ENCODE measurements around the gene PKP2. TPM values are rescaled to one million over a fixed set of nuclear protein-coding genes. Genes with fewer than 3 reads are reported as not detected.
"Not testable (repeated sequence)": the region's sequence is repeated elsewhere in the genome, so short reads cannot be mapped to it uniquely, and the experiment has no call there.

The PKP2 gene
- total and polyA plus RNA-seq, 4 experiments from 2014 or later = 0.52 to 0.86 (median 0.71) TPM

DNA sequence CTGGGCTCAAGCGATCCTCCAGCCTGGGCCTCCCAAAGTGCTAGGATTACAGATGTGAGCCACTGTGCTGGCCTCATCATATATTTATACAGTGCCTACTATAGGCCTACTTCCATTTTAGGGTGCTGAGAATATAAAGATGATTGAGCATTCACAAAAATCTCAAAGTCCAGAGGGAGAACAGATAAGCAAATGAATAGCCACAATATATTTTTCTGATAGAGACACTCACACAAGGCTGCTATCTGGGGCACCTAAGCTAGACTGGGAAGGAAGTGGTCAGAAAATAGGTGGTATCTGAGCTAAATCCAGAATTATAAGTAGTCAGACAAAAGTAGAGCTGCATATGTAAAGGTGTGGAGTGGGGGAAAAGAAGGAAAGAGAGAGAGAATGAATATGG is 21.6 kb downstream of the PKP2 start:
- CTCF ChIA-PET (ENCODE audit: partially characterized antibody) = no interaction called here
- intact Hi-C loops (cut with micrococcal nuclease) = no loop called here
- H3K36me3 Mint-ChIP-seq = no peaks in the 10 kb centered on the region

GRCh38 chr12:32874078-32874477 is 22.5 kb downstream of the PKP2 start:
- intact Hi-C loops (cut with micrococcal nuclease) = no loop called here
- POLR2A ChIA-PET (ENCODE audit: partially characterized antibody) = no interaction called here
- DNase-seq = no peak

More for the DNA sequence above, 21.6 kb downstream of the PKP2 start:
- Histone ChIP-seq H3K9me3 (ENCODE audit: control insufficient read depth in 1 of 2, low read length in 2 of 2) (no peaks in the 10 kb centered on the region), H3K36me3 (ENCODE audit: insufficient read depth, low read length) (no peaks in the 10 kb centered on the region), H3K4me1 (ENCODE audit: insufficient read depth, low read length) (no peaks in the 10 kb centered on the region), H3K27ac (ENCODE audit: low read depth, low read length) (no peak overlapping the region), H3K4me3 (ENCODE audit: low read length in 2 of 2) (no peak overlapping the region), H3K27me3 (ENCODE audit: insufficient read depth, low read length) (no peaks in the 10 kb centered on the region)
- Mint-ChIP-seq H3K27me3 (peaks cover 3 to 4% of the 10 kb centered on the region in 2 donors), H3K4me1 (no peaks in the 10 kb centered on the region), H3K9me3 (peaks cover 0 to 3% (median 0%) of the 10 kb centered on the region in 8 donors), H3K4me3 (no peak overlapping the region), H3K27ac (no peak overlapping the region)
- DNase-seq = no peak
- POLR2A ChIA-PET (ENCODE audit: partially characterized antibody) = no interaction called here

GRCh38 chr12:32872416-32872815 is 24.2 kb downstream of the PKP2 start:
- H3K36me3 ChIP-seq (ENCODE audit: insufficient read depth, low read length); H3K27me3 Mint-ChIP-seq; H3K4me1 Mint-ChIP-seq; H3K9me3 ChIP-seq (ENCODE audit: control insufficient read depth in 1 of 2, low read length in 2 of 2); POLR2A ChIA-PET (ENCODE audit: partially characterized antibody); CTCF ChIA-PET (ENCODE audit: partially characterized antibody); H3K4me3 Mint-ChIP-seq; H3K9me3 Mint-ChIP-seq; intact Hi-C loops (cut with micrococcal nuclease); H3K27ac ChIP-seq (ENCODE audit: low read depth, low read length); H3K4me1 ChIP-seq (ENCODE audit: insufficient read depth, low read length); DNase-seq; H3K27ac Mint-ChIP-seq; H3K27me3 ChIP-seq (ENCODE audit: insufficient read depth, low read length); H3K4me3 ChIP-seq (ENCODE audit: low read length in 2 of 2); H3K36me3 Mint-ChIP-seq: not testable (repeated sequence)

More at GRCh38 chr12:32874078-32874477, 22.5 kb downstream of the PKP2 start:
- Mint-ChIP-seq H3K27me3 (peaks cover 3 to 4% of the 10 kb centered on the region in 2 donors), H3K9me3 (peaks cover 0 to 3% (median 0%) of the 10 kb centered on the region in 8 donors), H3K36me3 (no peaks in the 10 kb centered on the region), H3K4me3 (no peak overlapping the region), H3K27ac (no peak overlapping the region), H3K4me1 (no peaks in the 10 kb centered on the region)
- H3K27me3 ChIP-seq (ENCODE audit: insufficient read depth, low read length) = no peaks in the 10 kb centered on the region
- H3K27ac ChIP-seq (ENCODE audit: low read depth, low read length) = no peak overlapping the region
- H3K4me1 ChIP-seq (ENCODE audit: insufficient read depth, low read length) = no peaks in the 10 kb centered on the region
- no peak overlapping the region for H3K4me3 ChIP-seq (ENCODE audit: low read length in 2 of 2)
- no peaks in the 10 kb centered on the region for H3K36me3 ChIP-seq (ENCODE audit: insufficient read depth, low read length)
- CTCF ChIA-PET (ENCODE audit: partially characterized antibody) = no interaction called here
- H3K9me3 ChIP-seq (ENCODE audit: control insufficient read depth in 1 of 2, low read length in 2 of 2) = no peaks in the 10 kb centered on the region

GRCh38 chr12:32870716-32871115 is 25.9 kb downstream of the PKP2 start:
- H3K4me3 ChIP-seq (ENCODE audit: low read length in 2 of 2) = no peak overlapping the region
- Mint-ChIP-seq H3K36me3 (no peaks in the 10 kb centered on the region), H3K27me3 (peaks cover 3 to 4% of the 10 kb centered on the region in 2 donors), H3K27ac (no peak overlapping the region), H3K4me3 (no peak overlapping the region), H3K9me3 (peaks cover 0 to 3% (median 0%) of the 10 kb centered on the region in 8 donors), H3K4me1 (no peaks in the 10 kb centered on the region)
- no peak for DNase-seq
- H3K4me1 ChIP-seq (ENCODE audit: insufficient read depth, low read length) = no peaks in the 10 kb centered on the region
- ChIA-PET CTCF (ENCODE audit: partially characterized antibody) (no interaction called here), POLR2A (ENCODE audit: partially characterized antibody) (no interaction called here)
- no peaks in the 10 kb centered on the region for H3K9me3 ChIP-seq (ENCODE audit: control insufficient read depth in 1 of 2, low read length in 2 of 2)
- no peak overlapping the region for H3K27ac ChIP-seq (ENCODE audit: low read depth, low read length)
- intact Hi-C loops (cut with micrococcal nuclease) = no loop called here
- no peaks in the 10 kb centered on the region for H3K36me3 ChIP-seq (ENCODE audit: insufficient read depth, low read length)
- H3K27me3 ChIP-seq (ENCODE audit: insufficient read depth, low read length) = no peaks in the 10 kb centered on the region

GRCh38 chr12:32868885-32869284 is 27.7 kb downstream of the PKP2 start:
- intact Hi-C loops (cut with micrococcal nuclease) = no loop called here
- Histone ChIP-seq H3K9me3 (ENCODE audit: control insufficient read depth in 1 of 2, low read length in 2 of 2) (no peaks in the 10 kb centered on the region), H3K4me3 (ENCODE audit: low read length in 2 of 2) (no peak overlapping the region), H3K4me1 (ENCODE audit: insufficient read depth, low read length) (no peaks in the 10 kb centered on the region), H3K36me3 (ENCODE audit: insufficient read depth, low read length) (no peaks in the 10 kb centered on the region), H3K27ac (ENCODE audit: low read depth, low read length) (no peak overlapping the region), H3K27me3 (ENCODE audit: insufficient read depth, low read length) (no peaks in the 10 kb centered on the region)
- DNase-seq = no peak
- Mint-ChIP-seq H3K27me3 (peaks cover 3 to 4% of the 10 kb centered on the region in 2 donors), H3K9me3 (peaks cover 0 to 1% (median 0%) of the 10 kb centered on the region in 8 donors), H3K36me3 (no peaks in the 10 kb centered on the region), H3K27ac (no peak overlapping the region), H3K4me1 (no peaks in the 10 kb centered on the region), H3K4me3 (no peak overlapping the region)
- POLR2A ChIA-PET (ENCODE audit: partially characterized antibody) = no interaction called here
- CTCF ChIA-PET (ENCODE audit: partially characterized antibody) = no interaction called here

- DNase-seq = no peak
- ChIA-PET POLR2A (ENCODE audit: partially characterized antibody) (no interaction called here), CTCF (ENCODE audit: partially characterized antibody) (no interaction called here)
- Mint-ChIP-seq H3K36me3 (no peaks in the 10 kb centered on the region), H3K27ac (no peak overlapping the region), H3K9me3 (no peaks in the 10 kb centered on the region), H3K4me3 (no peak overlapping the region), H3K4me1 (no peaks in the 10 kb centered on the region), H3K27me3 (peaks cover 0 to 1% of the 10 kb centered on the region in 2 donors)
- H3K27ac ChIP-seq (ENCODE audit: low read depth, low read length) = no peak overlapping the region
- intact Hi-C loops (cut with micrococcal nuclease) = no loop called here
- H3K36me3 ChIP-seq (ENCODE audit: insufficient read depth, low read length) = no peaks in the 10 kb centered on the region
- H3K4me1 ChIP-seq (ENCODE audit: insufficient read depth, low read length) = no peaks in the 10 kb centered on the region
- H3K27me3 ChIP-seq (ENCODE audit: insufficient read depth, low read length) = no peaks in the 10 kb centered on the region
- no peaks in the 10 kb centered on the region for H3K9me3 ChIP-seq (ENCODE audit: control insufficient read depth in 1 of 2, low read length in 2 of 2)
- H3K4me3 ChIP-seq (ENCODE audit: low read length in 2 of 2) = no peak overlapping the region
Observed at GRCh38 chr12:32864731-32865130, 31.8 kb downstream of the PKP2 start.

DNA sequence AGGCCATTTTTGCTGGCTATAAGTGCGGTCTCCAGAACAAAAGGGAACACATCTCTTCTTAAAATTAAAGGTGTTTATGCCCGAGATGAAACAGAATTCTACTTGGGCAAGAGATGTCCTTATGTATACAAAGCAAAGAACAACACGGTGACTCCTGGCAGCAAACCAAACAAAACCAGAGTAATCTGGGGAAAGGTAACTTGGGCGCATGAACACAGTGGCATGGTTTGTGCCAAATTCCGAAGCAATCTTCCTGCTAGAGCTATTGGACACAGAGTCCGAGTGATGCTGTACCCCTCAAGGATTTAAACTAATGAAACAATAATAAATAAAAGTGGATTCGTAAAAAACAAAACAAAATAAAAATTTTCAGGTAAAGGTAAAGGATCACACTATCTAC is 33.4 kb downstream of the PKP2 start:
- POLR2A ChIA-PET (ENCODE audit: partially characterized antibody) = no interaction called here
- intact Hi-C loops (cut with micrococcal nuclease) = no loop called here
- H3K36me3 Mint-ChIP-seq = no peaks in the 10 kb centered on the region

DNA sequence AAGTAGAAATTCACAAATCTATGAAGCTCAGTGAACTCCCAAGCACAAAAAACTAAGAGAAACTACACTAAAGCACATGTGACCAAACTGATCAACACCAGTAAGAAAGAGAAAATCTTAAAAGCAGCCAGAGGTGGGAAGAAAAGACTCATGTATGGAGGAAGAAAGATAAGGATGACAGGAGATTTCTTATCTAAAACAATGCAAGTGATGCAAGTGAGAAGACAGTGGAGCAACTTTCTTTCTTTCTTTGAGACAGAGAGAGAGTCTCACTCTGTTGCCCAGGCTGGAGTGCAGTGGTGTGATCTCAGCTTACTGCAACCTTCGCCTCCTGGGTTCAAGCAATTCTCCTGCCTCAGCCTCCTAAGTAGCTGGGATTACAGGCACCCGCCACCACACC is 34.9 kb downstream of the PKP2 start:
- H3K9me3 ChIP-seq (ENCODE audit: control insufficient read depth in 1 of 2, low read length in 2 of 2); H3K4me1 Mint-ChIP-seq; H3K27ac ChIP-seq (ENCODE audit: low read depth, low read length); H3K27me3 Mint-ChIP-seq; H3K36me3 ChIP-seq (ENCODE audit: insufficient read depth, low read length); CTCF ChIA-PET (ENCODE audit: partially characterized antibody); POLR2A ChIA-PET (ENCODE audit: partially characterized antibody); H3K36me3 Mint-ChIP-seq; H3K4me3 Mint-ChIP-seq; intact Hi-C loops (cut with micrococcal nuclease); H3K4me1 ChIP-seq (ENCODE audit: insufficient read depth, low read length); DNase-seq; H3K27ac Mint-ChIP-seq; H3K27me3 ChIP-seq (ENCODE audit: insufficient read depth, low read length); H3K4me3 ChIP-seq (ENCODE audit: low read length in 2 of 2); H3K9me3 Mint-ChIP-seq: not testable (repeated sequence)

More for the DNA sequence above, 33.4 kb downstream of the PKP2 start:
- Mint-ChIP-seq H3K27me3 (peaks cover 0 to 1% of the 10 kb centered on the region in 2 donors), H3K4me3 (no peak overlapping the region), H3K27ac (no peak overlapping the region), H3K9me3 (no peaks in the 10 kb centered on the region), H3K4me1 (no peaks in the 10 kb centered on the region)
- H3K4me3 ChIP-seq (ENCODE audit: low read length in 2 of 2) = no peak overlapping the region
- DNase-seq = no peak
- no peak overlapping the region for H3K27ac ChIP-seq (ENCODE audit: low read depth, low read length)
- H3K4me1 ChIP-seq (ENCODE audit: insufficient read depth, low read length) = no peaks in the 10 kb centered on the region
- CTCF ChIA-PET (ENCODE audit: partially characterized antibody) = no interaction called here
- H3K9me3 ChIP-seq (ENCODE audit: control insufficient read depth in 1 of 2, low read length in 2 of 2) = no peaks in the 10 kb centered on the region
- no peaks in the 10 kb centered on the region for H3K27me3 ChIP-seq (ENCODE audit: insufficient read depth, low read length)
- no peaks in the 10 kb centered on the region for H3K36me3 ChIP-seq (ENCODE audit: insufficient read depth, low read length)
